HUES64 (cell line): ENCODE data around the gene SPINK13.
"Not testable (repeated sequence)": the region's sequence is repeated elsewhere in the genome, so short reads cannot be mapped to it uniquely, and the experiment has no call there.

ENCODE experiments used
- H3K27ac ChIP-seq: 2 replicates; pipeline ENCODE4 v1.7.0; 2013; ENCODE audit warnings: low read depth, low read length, inconsistent platforms
- H3K27me3 ChIP-seq: 2 replicates; pipeline ENCODE4 v1.6.1; 2013; ENCODE audit warnings: mild to moderate bottlenecking, low read length; ENCODE audit not compliant: insufficient read depth
- H3K36me3 ChIP-seq: 2 replicates; pipeline ENCODE4 v1.6.1; 2013; ENCODE audit warnings: mild to moderate bottlenecking, low read length; ENCODE audit not compliant: insufficient read depth
- H3K4me1 ChIP-seq: 2 replicates; pipeline ENCODE4 v1.6.1; 2013; ENCODE audit warnings: mild to moderate bottlenecking, low read length, moderate library complexity; ENCODE audit not compliant: insufficient read depth
- H3K4me3 ChIP-seq: 2 replicates; pipeline ENCODE4 v1.5.1; 2013; ENCODE audit warnings: mild to moderate bottlenecking, low read length, moderate library complexity
- H3K9ac ChIP-seq: 2 replicates; pipeline ENCODE4 v1.6.1; 2013; ENCODE audit warnings: mild to moderate bottlenecking, low read depth, low read length
- H3K9me3 ChIP-seq: 2 replicates; pipeline ENCODE4 v1.6.1; 2013; ENCODE audit warnings: low read depth, low read length; ENCODE audit not compliant: insufficient read depth
- WGBS: fragments of 150-250, 120-280 bp; methylation state at CpG from one replicate; pipeline ENCODE4 v1.1.7; 2013; ENCODE audit warnings: missing lambda C conversion rate; 5-methylcytosine and 5-hydroxymethylcytosine counted together

Gene SPINK13

DNA sequence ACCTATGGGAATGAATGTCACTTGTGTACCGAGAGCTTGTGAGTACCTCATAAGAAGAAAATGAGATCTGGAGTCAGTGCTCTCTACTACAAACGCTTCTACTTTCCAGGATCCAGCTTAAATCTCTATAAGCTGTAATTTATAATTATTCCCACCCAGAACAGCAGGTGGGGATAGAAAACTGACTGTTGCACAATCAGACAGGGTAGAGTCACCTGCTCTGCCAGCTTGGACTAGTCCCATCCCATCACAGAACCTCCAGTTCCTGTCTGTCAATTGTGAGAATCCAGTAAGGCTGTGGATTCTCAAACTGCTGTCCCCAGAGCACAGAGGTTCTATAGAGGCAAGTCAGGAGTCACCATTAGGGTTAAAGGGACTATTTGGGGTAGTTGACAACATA, 45.6 kb downstream of the SPINK13 start:
- H3K4me1 ChIP-seq = no peaks in the 10 kb centered on the region
- no peak overlapping the region for H3K27ac ChIP-seq
- no peak overlapping the region for H3K9ac ChIP-seq
- H3K9me3 ChIP-seq = no peaks in the 10 kb centered on the region
- H3K27me3 ChIP-seq = no peaks in the 10 kb centered on the region
- no peaks in the 10 kb centered on the region for H3K36me3 ChIP-seq
- WGBS = 100% methylated on average over 2 of the region's 2 CpGs
- H3K4me3 ChIP-seq = no peak overlapping the region

- Histone ChIP-seq H3K27me3 (no peaks in the 10 kb centered on the region), H3K36me3 (no peaks in the 10 kb centered on the region), H3K4me3 (no peak overlapping the region), H3K27ac (no peak overlapping the region), H3K4me1 (no peaks in the 10 kb centered on the region), H3K9ac (no peak overlapping the region), H3K9me3 (no peaks in the 10 kb centered on the region)
- WGBS = 82% methylated on average over 4 of the region's 4 CpGs
Measured at GRCh38 chr5:148314731-148315130, 46.1 kb downstream of the SPINK13 start.

GRCh38 chr5:148320011-148320963, 51.7 kb downstream of the SPINK13 start:
- not testable (repeated sequence) for H3K9me3 ChIP-seq, H3K27ac ChIP-seq, H3K4me1 ChIP-seq, H3K36me3 ChIP-seq
- 32% methylated on average over 40 of the region's 42 CpGs for WGBS
- Histone ChIP-seq H3K27me3 (peaks cover 11% of the 10 kb centered on the region), H3K9ac (peak overlapping the region; percentile 76), H3K4me3 (peak overlapping the region; percentile 67)

DNA sequence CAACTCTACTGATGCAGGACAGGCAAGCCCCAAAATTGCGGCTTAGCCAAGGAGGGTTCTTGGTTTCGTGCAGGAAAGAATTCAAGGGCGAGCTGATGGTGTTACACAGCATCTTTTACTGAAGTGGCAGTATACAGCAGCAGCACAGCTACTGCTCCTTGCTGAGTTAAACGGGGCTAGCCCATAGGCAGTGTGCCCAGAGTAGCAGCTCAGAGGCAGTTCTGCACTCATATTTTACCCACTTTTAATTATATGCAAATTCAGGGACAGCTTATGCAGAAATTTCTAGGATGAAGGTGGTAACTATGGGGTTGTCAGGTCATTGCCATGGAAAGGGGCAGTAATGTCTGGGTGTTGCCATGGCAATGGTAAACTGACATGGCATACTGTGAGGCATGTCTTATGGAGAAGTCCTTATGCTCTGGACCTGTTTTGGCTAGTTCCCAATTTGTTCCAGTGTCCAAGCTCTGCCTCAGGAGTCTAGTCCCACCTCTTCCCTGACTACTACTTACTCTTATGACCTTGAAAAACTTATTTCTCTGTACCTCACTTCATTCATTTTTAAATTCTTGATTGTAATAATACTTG, 64.8 kb downstream of the SPINK13 start:
- H3K27ac ChIP-seq = no peak overlapping the region
- no peaks in the 10 kb centered on the region for H3K36me3 ChIP-seq
- no peak overlapping the region for H3K9ac ChIP-seq
- WGBS = 92% methylated on average over 4 of the region's 4 CpGs
- no peaks in the 10 kb centered on the region for H3K9me3 ChIP-seq
- H3K4me3 ChIP-seq = no peak overlapping the region
- no peaks in the 10 kb centered on the region for H3K27me3 ChIP-seq
- H3K4me1 ChIP-seq = no peaks in the 10 kb centered on the region

DNA sequence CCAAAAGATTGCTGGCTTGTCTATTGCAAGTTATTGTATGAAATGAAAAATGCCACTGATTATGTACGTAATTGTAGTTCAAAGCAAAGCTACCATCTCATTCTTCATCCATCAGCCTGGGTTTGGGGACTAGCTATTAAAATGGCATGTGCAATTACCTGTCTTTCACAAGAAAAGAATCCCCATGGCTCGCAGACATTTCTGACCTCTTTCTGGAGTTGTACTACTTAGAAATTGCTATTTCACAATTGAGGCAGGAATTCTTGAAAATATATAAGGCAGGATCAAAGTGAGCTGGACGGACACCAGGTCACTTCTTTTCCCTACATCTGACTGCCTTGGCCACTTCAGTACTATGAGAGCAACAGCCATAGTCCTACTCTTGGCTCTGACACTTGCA, 66.7 kb downstream of the SPINK13 start, which contains the start of gene SPINK9:
Gene SPINK9 (plus strand): TSS at position 301 of the 400 bp plus-strand sequence. CDS start 55 bp downstream, at position 356.
- Histone ChIP-seq H3K4me3 (no peak within 1 kb of the TSS), H3K27ac (no peak within 1 kb of the TSS), H3K27me3 (no peaks in the 10 kb centered on the region), H3K9ac (no peak within 1 kb of the TSS), H3K9me3 (no peaks in the 10 kb centered on the region), H3K4me1 (no peaks in the 10 kb centered on the region), H3K36me3 (no peaks in the 10 kb centered on the region)
- 90% methylated on average over 2 of the region's 3 CpGs for WGBS
